GM12872 (cell line): ENCODE results near the gene SURF2.

Experiments used
- TF ChIP-seq, protein P1 (sequence below): IDR thresholded peaks from 3 replicates; pipeline ENCODE4 v1.5.1; 2011; ENCODE audit warnings: low read depth, mild to moderate bottlenecking, low read length, moderate library complexity; ENCODE audit not compliant: insufficient read depth

Gene SURF2

DNA sequence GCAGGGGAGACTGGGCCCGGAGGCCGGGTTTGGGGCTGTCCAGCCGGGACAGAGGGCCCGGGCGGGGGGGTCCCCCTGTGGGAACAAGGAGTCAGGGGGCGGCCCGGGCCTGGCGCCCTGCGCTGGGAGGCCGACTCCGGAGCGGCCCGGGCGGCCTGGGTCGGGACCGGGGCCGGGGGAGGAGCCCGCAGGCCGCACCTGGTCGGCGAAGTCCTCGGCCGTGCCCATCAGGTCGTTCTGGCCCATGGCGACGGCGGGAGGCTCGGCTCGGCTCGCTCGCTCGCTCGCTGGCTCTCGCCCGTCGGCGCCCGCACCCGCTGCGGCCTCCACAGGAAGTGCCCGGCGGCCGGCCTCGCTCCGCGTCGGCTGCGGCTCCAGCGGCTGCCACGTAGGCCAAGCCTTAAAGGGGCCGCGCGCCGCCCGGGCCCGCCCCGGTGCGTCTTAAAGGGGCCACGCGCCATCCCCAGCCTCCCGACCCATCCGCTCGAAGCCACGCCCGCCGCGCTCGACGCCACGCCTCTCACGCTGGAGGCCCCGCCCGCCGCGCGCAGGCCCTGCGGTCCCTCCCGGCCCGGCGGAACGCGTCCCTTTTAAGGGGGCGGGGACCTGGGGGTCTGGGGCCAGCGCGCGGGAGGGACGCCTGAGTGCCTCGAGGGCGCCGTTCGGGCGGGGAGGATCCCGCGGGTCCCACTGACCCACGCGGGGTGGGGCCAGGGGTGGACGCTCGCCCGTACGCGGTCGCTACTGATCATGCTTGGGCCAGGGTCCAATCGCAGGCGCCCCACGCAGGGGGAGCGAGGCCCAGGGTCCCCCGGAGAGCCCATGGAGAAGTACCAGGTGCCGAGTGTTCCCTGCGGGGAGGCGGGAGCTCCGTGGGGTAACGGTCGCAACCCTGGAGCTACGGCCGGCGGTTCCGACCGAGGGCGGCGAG is 19.6 kb downstream of the SURF2 start, which contains the start of the genes STKLD1 and SURF4:
Gene STKLD1, plus strand, starts transcription at position 643 of the 931 bp plus-strand sequence. Its CDS starts 108 bp downstream, at position 751.
Gene SURF4, minus strand, starts transcription at position 337 of the 931 bp plus-strand sequence. Its CDS starts 91 bp downstream, at position 246.
- TF ChIP-seq, protein P1, sequence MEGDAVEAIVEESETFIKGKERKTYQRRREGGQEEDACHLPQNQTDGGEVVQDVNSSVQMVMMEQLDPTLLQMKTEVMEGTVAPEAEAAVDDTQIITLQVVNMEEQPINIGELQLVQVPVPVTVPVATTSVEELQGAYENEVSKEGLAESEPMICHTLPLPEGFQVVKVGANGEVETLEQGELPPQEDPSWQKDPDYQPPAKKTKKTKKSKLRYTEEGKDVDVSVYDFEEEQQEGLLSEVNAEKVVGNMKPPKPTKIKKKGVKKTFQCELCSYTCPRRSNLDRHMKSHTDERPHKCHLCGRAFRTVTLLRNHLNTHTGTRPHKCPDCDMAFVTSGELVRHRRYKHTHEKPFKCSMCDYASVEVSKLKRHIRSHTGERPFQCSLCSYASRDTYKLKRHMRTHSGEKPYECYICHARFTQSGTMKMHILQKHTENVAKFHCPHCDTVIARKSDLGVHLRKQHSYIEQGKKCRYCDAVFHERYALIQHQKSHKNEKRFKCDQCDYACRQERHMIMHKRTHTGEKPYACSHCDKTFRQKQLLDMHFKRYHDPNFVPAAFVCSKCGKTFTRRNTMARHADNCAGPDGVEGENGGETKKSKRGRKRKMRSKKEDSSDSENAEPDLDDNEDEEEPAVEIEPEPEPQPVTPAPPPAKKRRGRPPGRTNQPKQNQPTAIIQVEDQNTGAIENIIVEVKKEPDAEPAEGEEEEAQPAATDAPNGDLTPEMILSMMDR: no peak

DNA sequence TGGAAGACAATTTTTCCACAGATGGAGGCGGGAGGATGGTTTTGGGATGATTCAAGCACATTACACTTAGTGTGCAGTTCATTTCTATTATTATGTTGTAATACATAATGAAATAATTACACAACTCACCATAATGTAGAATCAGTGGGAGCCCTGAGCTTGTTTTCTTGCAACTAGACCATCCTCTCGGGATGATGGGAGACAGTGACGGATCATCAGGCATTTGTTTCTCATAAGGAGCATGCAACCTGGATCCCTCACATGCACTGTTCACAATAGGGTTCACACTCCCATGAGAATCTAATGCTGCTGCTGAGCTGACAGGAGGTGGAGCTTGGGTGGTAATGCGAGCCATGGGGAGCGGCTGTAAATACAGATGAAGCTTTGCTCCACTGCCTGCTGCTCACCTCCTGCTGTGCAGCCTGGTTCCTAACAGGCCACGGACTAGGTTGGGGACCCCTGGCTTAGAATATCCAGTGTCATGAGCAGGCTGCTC is 21.4 kb downstream of the SURF2 start:
- TF ChIP-seq, protein P1: no peak

DNA sequence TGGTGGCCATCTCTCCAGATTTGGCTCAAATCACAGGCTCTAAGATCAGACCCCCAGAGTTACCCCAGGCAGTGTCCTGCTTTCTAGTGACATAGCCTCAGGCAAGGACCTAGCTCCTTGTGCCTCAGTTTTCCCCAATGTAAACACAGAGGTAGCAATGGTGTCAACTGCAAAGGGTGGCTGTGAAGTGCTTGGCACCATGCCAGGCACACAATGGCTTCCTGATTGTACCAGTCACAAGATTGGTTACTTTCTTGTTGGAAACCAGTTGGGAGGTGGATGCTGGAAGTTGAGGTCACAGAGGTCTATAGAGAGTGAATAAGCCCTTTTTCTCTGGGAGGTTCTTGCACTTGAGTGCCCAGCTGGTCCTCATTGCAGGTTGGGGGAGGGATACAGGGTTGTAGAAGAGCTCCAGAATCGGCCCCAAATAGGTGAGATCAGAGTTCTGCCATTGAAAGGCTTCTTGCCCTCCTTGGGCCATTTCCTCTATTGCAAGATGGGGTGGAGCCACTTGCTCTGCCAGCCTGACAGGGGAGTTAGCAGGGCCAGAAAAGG is 22.1 kb downstream of the SURF2 start:
- TF ChIP-seq, protein P1: no peak

DNA sequence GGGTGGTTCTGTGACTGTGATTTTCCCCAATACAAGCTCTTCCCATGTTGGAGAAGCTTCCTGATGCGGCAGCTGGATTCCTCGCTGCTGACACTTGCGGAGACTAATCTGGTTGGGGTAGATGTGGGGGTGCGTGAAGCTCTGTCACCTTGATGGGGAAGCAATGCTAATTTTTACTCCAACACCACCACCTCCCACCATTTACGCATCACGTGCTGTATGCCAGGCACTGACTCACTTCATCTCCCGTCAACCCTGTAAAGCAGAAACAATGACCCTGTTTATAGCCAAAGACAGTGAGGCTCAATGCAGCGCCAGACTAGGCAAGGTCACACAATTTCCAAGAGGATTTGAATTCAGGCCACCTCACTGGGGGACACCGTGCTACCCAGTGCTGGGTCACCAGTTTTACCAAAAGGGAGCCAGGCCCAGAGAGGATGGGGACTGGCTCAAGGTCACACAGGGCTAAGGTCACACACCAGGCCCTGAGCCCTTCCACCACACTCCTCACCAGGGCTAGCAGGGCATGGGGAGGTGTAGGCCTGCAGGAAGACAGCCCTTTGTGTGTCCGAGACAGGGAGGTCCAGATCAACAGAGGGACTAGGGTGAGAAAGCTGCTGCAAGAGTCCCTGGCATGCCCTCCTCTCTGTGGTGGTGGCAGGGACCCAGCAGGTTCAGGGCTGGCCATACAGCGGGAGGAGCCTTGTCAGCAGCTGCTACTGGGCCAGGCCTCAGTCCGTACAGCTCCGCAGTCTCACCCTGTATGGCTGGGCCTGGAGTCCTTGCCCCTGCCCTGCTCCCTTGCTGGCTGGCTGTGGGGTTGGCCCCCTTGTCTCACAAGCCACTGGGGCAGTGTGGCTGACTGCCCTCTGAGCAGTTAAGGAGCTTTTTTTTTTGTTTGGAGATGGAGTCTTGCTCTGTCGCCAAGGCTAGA is 23.1 kb downstream of the SURF2 start:
- TF ChIP-seq, protein P1: no peak

- TF ChIP-seq, protein P1: no peak
Observed at GRCh38 chr9:133380734-133381133, 24.4 kb downstream of the SURF2 start.

- TF ChIP-seq, protein P1: no peak
Observed at GRCh38 chr9:133382507-133383141, 26.3 kb downstream of the SURF2 start.
